Lower leg skin (tissue), 4 donors: ENCODE data around the gene OR10H5. TPM values are rescaled to one million over a fixed set of nuclear protein-coding genes. Genes with fewer than 3 reads are reported as not detected.
A peak's percentile ranks its signal among the peaks of the same experiment; 100 is the strongest.
"Not testable (repeated sequence)": the region's sequence is repeated elsewhere in the genome, so short reads cannot be mapped to it uniquely, and the experiment has no call there.

Experiments
- DNase-seq, 2 donors: peaks; one replicate each; pipeline ENCODE4 v3.0.0-alpha.2; 2019; ENCODE audit warnings: low spot score in 2 of 2
- H3K4me3 ChIP-seq: fragments of 200-600 bp; sonication (generic); 2 replicates; pipeline ENCODE4 v1.5.1; 2017; ENCODE audit warnings: mild to moderate bottlenecking, low read depth; ENCODE audit not compliant: poor library complexity, severe bottlenecking
- CTCF ChIP-seq, 3 donors: fragments of 450-650 bp; IDR thresholded peaks; one replicate each; pipeline ENCODE4 v1.5.1; 2016; ENCODE audit warnings: antibody characterized with exemption in 3 of 3, mild to moderate bottlenecking in 3 of 3, moderate library complexity in 2 of 3
- POLR2A ChIP-seq, 2 donors: fragments of 450-650 bp; IDR thresholded peaks; one replicate each; pipeline ENCODE4 v1.6.1; 2016 to 2017; ENCODE audit warnings: antibody characterized with exemption in 2 of 2, mild to moderate bottlenecking in 1 of 2, moderate library complexity in 1 of 2
- WGBS, 2 donors: methylation state at CpG; one replicate each; pipeline ENCODE4 v1.1.5; 2018; 5-methylcytosine and 5-hydroxymethylcytosine counted together
- intact Hi-C: fragments of 100-400 bp; cut with DNase I; formaldehyde crosslinking; loops from one replicate; pipeline ENCODE4 v1.15.0; 2023; ENCODE audit warnings: low total_unique reads
- total RNA-seq, 4 donors: library from RNA; depleted of rRNA; stranded (reverse); fragments of >200 nt; gene quantifications; one replicate each; pipeline ENCODE4 v1.1.0, GENCODE V29; 2016

The OR10H5 gene
- total RNA-seq, 4 donors from 2014 or later: not detected

- TF ChIP-seq CTCF (IDR thresholded peaks at IDR 0.05): no peak
- no peak for TF ChIP-seq POLR2A (IDR thresholded peaks at IDR 0.05)
- 30 to 35% methylated on average over 25 to 28 of the region's 28 CpGs for WGBS, 2 donors
- H3K4me3 ChIP-seq: no peak overlapping the region
- intact Hi-C loops: no loop called here
- no peak for DNase-seq
Observed at GRCh38 chr19:15759962-15760565, 27.4 kb upstream of the OR10H5 start.

DNA sequence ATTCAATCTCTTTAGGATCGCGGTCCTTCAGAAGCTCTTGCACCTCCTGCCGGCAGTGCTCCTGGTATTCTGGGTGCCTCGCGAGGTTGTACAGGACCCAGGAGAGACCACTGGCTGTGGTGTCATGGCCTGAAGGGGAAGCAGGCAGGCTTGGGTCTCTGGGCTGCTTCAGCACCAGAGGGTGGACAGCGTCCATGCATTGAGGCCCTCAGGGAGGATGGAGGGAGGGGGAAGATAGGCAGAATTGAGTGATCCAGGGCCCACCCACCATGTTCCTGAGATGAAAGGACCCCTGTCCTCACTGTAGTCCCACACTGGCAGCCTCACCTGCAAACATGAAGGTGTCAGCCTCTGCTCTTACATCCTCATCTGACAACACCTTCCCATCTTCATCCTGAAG is 17.9 kb upstream of the OR10H5 start:
- no peak for DNase-seq

DNA sequence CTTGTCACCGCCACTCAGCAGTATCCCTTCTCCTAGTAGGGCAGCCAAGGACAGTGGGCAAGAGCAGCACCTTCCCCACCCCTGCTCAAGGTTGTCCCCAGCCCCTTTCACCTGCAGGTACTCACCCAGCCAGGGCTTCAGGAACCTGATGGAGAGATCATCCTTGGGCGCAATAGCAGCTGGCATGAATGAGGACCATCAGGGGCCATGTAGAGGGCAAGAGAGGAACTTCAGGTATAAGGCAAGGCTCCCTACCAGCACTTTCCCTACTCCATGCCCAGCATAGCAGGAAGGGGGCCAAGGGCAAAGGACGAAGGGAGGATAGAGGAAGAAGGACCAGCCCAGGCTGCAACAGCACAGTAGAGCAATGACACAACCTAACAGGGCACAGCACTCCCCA is 13.3 kb upstream of the OR10H5 start:
- WGBS, 2 donors: 75 to 78% methylated on average over 3 of the region's 3 CpGs
- H3K4me3 ChIP-seq, intact Hi-C loops: not testable (repeated sequence)
- peak in 1 of 2 donors; percentile 72 for DNase-seq

More for the DNA sequence above, 17.9 kb upstream of the OR10H5 start:
- 34 to 36% methylated on average over 6 of the region's 6 CpGs for whole genome bisulfite sequencing, 2 donors
- intact Hi-C loops: no loop called here
- TF ChIP-seq POLR2A (IDR thresholded peaks at IDR 0.05) (no peak), CTCF (IDR thresholded peaks at IDR 0.05) (no peak)
- no peak overlapping the region for H3K4me3 ChIP-seq

DNA sequence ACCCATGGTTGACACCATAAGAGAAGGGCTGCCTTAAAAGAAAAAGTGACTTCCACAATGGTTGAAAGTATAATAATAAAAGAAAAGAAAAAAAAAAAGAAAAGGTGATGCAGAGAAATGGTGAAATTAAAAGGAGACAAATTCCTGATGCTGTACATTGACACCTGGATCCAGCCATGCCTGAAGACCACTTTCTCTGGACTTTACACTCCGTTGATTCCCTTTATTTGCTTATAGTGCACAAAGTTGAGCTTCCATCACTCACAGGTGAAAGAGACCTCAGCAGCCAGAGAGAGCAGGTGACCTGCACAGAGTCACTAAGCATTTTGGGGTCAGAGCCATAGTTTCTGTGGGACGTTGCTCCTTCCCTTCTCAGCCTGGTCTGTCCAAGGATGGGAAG is 12.2 kb upstream of the OR10H5 start:
- 62 to 71% methylated on average over 2 of the region's 2 CpGs for WGBS, 2 donors
- no peak overlapping the region for H3K4me3 ChIP-seq
- no peak for DNase-seq
- intact Hi-C loops: no loop called here
- TF ChIP-seq CTCF (IDR thresholded peaks at IDR 0.05): no peak
- no peak for TF ChIP-seq POLR2A (IDR thresholded peaks at IDR 0.05)

DNA sequence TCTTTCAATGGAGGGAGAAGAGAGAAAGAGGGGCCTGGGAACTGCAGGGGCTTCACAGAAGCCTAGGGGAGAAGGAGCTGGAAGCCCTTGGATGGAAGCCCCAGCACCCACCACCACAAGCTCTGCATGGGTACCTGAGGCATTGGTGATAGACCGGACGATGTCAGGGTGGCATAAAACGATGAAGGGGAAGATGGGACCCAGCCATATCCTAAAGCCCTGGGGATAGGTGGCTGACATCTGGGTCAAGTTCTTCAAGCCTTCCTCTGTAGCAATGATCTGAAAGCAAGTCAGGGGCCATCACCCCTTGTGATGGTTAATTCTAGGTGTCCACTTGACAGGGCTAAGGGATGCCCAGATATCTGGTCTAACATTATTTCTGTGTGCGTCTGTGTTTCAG is 11.2 kb upstream of the OR10H5 start:
- TF ChIP-seq CTCF (IDR thresholded peaks at IDR 0.05) (no peak), POLR2A (IDR thresholded peaks at IDR 0.05) (no peak)
- peak in 1 of 2 donors; percentile 66 for DNase-seq
- WGBS, 2 donors: 81 to 86% methylated on average over 4 of the region's 4 CpGs
- no peak overlapping the region for H3K4me3 ChIP-seq
- intact Hi-C loops: no loop called here

- intact Hi-C loops: no loop called here
- WGBS, 2 donors: 56 to 62% methylated on average over 9 of the region's 9 CpGs
Observed at GRCh38 chr19:15776991-15777970, 10.2 kb upstream of the OR10H5 start.

More at GRCh38 chr19:15776991-15777970, 10.2 kb upstream of the OR10H5 start:
- H3K4me3 ChIP-seq: no peak overlapping the region
- peak in 1 of 2 donors; percentile 79 for DNase-seq
- TF ChIP-seq POLR2A (IDR thresholded peaks at IDR 0.05): no peak
- no peak for TF ChIP-seq CTCF (IDR thresholded peaks at IDR 0.05)
